ENCODE results near the gene HNF4A. TPM values are rescaled to one million over a fixed set of nuclear protein-coding genes. Genes with fewer than 3 reads are reported as not detected.
"Not testable (repeated sequence)": the region's sequence is repeated elsewhere in the genome, so short reads cannot be mapped to it uniquely, and the experiment has no call there.

HNF4A gene
- polyA plus RNA-seq (ENCODE audit: insufficient read length), result 0.04 TPM

GRCh38 chr20:44355498-44356352 lies at the start of gene HNF4A:
Gene HNF4A (plus strand): TSS chr20:44355699. CDS start chr20:44355805, 106 bp downstream.
- no peak for DNase-seq

- DNase-seq, result no peak
Measured at GRCh38 chr20:44306927-44307326, 48.6 kb upstream of the HNF4A start.

GRCh38 chr20:44309763-44310663 lies 45.5 kb upstream of the HNF4A start:
- DNase-seq, result no peak

DNA sequence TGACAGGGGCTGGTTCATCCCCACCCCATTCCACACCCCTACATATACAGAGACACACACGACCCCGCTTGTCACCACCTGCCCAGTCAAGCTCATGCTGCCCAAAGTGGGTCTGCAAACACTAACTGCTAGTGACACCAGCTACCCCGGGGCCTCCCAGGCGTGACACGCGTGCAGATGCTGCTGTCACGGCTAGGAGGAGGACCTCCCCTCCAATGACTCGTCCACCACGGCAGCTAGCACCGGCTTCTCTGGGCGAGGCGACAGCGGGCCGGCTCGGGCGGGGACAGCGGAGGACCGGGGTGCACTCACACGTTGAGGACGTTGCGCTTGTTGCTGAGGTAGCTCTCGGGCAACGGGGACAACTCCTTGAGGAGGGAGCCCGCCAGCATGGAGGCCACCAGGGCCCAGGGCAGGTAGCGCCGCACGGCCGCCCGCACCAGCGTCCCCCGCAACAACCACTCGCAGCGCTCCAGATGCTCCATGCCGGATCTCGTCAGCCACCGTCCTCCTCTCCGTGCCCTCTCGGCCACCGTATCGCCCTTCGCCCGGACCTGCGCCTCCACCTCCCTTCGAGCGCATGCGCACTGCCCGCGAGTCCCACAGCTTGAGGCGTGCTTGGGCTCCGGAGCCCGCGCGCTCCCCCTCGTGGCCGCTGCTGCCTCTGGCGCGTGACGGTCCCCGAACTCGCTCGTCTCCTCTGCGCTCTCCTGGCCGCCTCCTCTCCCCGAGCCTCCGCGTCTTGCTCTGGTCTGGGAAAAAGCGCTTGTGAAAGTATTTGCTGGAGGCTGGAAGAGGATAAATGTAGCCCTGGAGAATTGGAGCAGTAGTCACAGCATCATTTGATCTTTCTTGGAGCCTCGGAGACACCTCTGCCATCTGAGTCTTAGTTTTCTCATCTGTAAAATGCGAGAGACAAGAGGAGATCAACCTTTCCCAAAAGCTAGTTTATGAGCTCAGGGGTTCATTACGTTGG lies 44.5 kb upstream of the HNF4A start, which contains the start of gene FITM2:
Gene FITM2, minus strand, starts transcription at position 539 of the 976 bp plus-strand sequence. Its CDS starts 54 bp downstream, at position 485.
- peak; percentile 99 for DNase-seq

DNA sequence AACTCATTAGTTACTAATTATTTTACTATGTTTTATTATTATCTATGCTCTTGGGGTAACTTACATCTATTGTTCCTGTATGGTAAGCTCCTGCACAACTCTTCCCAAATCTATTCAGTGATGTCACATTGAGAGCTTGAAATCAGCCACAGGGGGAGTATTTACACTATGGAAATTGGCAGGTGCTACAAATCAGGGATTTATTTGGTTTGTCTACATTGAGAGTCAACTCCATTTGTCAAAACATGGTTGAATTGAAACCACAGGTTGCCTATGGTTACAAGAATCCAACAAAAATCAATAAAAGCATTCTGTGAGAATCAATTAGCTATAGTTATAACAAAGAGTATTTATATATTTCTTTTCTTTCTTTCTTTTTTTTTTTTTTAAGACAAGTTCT lies 40.6 kb upstream of the HNF4A start:
- DNase-seq, result no peak

GRCh38 chr20:44319839-44320422 lies 35.6 kb upstream of the HNF4A start:
- no peak for DNase-seq

DNA sequence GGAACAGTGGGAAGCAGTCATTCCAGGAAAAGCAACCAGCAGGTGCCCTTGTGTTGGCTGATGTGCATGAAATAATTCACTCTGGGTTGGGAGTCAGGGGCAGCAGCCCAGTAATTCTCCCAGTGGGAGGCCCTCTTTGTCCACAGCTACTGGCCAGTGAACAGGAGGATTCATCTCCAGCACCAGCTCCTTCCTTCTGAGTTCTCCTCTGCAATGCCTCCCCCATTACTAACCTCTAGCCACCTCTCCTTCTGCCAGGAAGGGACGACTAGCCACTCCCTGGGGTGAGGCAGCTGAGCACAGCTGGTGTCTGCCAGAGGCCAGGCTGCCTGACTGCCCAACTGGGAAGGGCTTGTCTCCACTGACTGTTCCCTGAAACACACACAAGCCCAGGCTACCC lies 31.2 kb upstream of the HNF4A start:
- DNase-seq, result no peak

GRCh38 chr20:44326391-44327159 lies 28.9 kb upstream of the HNF4A start:
- no peak for DNase-seq

- not testable (repeated sequence) for DNase-seq
Measured at GRCh38 chr20:44327748-44328147, 27.8 kb upstream of the HNF4A start.

DNA sequence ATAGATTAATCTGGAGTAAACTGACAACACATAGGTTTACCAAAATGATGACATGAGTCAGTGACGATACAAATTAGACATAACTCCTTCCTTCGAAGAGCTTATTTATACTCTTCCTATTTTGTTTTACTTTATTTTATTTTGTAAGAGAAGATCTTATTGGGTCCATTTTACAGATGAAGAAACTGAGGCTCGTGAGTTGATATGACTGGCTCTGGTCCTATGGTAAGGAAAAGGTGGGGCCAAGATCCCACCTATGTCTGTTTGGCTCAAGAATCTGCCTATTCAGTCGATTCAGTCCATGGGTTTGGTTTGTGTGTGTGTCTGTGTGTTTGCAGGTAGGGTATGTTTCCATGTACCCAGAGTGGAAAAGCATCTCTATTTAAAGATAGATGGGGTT lies 27.1 kb upstream of the HNF4A start:
- no peak for DNase-seq

GRCh38 chr20:44331201-44331600 lies 24.3 kb upstream of the HNF4A start:
- DNase-seq, result no peak

DNA sequence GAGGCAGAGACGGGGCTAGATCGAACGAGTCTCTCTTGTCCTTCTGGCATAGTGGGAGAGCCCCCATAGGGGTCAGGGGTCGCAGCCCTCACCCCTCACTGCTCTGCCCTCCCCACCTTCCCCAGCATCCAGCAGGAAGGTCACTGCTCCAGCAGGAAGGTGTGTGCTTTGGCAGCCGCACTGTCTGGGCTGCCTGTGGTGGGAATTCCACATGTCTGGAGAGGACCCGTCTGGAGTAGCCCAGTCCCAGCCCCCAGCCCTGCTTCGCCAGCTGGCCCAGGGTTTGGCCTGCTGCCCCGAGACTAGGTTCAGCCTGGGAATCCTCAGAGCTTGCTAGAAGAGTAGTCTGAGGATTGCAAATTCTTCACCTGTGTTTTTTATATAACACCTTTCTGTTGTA lies 21.2 kb upstream of the HNF4A start:
- DNase-seq, result no peak

DNA sequence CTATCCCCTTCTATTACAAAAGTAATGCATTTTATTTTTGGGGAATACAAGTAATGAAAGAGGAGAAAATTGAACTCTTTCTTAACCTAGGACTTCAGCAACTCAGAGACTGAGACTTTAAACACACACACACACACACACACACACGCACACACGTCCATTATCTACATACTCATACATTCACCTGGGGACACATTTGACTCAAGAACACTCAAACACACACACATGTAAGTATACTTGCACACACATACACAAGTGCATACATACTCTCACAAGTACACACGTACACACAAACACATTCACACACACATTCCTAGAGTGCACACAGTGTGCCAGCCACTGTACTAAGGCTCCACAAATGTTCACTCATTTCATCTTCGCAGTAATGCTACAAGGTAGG lies 20.8 kb upstream of the HNF4A start:
- DNase-seq, result no peak

GRCh38 chr20:44335675-44336074 lies 19.8 kb upstream of the HNF4A start:
- DNase-seq, result no peak

GRCh38 chr20:44336086-44336485 lies 19.4 kb upstream of the HNF4A start:
- DNase-seq, result no peak

- no peak for DNase-seq
Measured at GRCh38 chr20:44336725-44337380, 18.6 kb upstream of the HNF4A start, which contains the start of gene R3HDML. Gene R3HDML (plus strand): TSS chr20:44337043. CDS start chr20:44337158, 115 bp downstream.

DNA sequence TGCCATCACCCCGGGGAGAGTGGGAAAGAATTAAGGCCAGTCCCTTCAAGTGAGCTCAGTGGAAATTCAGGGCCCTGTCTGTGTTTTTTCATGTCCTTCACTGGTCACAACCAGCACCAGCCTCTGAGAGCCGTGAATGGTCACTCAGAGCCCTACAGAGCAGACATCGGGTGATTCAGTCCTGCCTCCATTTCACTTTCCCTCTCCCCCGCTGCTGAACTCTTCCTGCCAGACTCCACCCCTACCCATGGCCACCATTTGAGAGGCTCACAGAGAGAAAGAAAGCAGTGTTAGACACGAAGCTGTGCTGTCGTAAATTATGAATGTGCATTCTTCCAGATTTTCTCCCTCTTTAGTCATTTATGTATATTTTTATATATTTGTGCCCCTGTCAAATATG lies 13.3 kb upstream of the HNF4A start:
- DNase-seq, result no peak

DNA sequence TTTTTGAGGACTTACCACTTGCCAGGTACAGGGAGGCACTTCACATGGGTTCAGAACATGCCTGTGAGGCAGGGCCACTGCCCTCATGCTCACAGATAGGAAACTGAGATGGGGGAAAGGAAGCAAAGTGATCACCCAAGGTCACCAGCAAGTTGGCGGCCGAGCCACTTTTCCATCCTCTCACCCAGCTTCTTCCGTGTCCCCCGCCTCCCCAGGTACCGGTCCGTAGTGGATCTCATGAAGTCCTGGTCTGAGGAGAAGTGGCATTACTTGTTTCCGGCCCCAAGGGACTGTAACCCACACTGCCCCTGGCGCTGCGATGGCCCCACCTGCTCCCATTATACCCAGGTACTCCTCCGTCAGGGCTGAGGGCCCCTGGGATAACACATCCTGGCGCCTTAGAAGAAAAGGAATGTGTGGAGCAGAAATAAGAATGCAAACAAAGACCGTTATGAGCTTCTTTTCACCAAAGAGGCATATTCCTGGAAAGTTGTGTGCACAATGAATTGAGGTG lies 12.3 kb upstream of the HNF4A start:
- no peak for DNase-seq

- DNase-seq, result no peak
Measured at GRCh38 chr20:44344723-44345122, 10.8 kb upstream of the HNF4A start.

- DNase-seq, result no peak
Measured at GRCh38 chr20:44345147-44345546, 10.4 kb upstream of the HNF4A start.

Measured in hindlimb muscle (tissue), 1 donor.